ENCODE results near the gene NUMBL.

The NUMBL gene

GRCh38 chr19:40700083-40700482, 9.6 kb upstream of the NUMBL start:
- no peak for TF ChIP-seq CTCF (IDR thresholded peaks at IDR 0.05)
- no peaks in the 10 kb centered on the region for H3K9me3 ChIP-seq
- no peaks in the 10 kb centered on the region for H3K4me1 ChIP-seq (ENCODE audit: control insufficient read depth in 1 of 2, insufficient read depth in 1 of 2, low read depth in 1 of 2, low read length in 1 of 2)
- no peak overlapping the region for H3K27ac ChIP-seq
- no peak overlapping the region for H3K4me3 ChIP-seq (ENCODE audit: low read depth in 1 of 2, low read length in 1 of 2)
- peaks cover 83% of the 10 kb centered on the region for H3K36me3 ChIP-seq
- H3K27me3 ChIP-seq: no peaks in the 10 kb centered on the region

GRCh38 chr19:40697007-40697406, 6.6 kb upstream of the NUMBL start:
- no peaks in the 10 kb centered on the region for H3K27me3 ChIP-seq
- no peak overlapping the region for H3K4me3 ChIP-seq (ENCODE audit: low read depth in 1 of 2, low read length in 1 of 2)
- H3K27ac ChIP-seq: no peak overlapping the region
- TF ChIP-seq CTCF (IDR thresholded peaks at IDR 0.05): no peak
- H3K9me3 ChIP-seq: no peaks in the 10 kb centered on the region
- peaks cover 83% of the 10 kb centered on the region for H3K36me3 ChIP-seq
- H3K4me1 ChIP-seq (ENCODE audit: control insufficient read depth in 1 of 2, insufficient read depth in 1 of 2, low read depth in 1 of 2, low read length in 1 of 2): no peaks in the 10 kb centered on the region

- H3K27ac ChIP-seq: no peak overlapping the region
- no peak overlapping the region for H3K4me3 ChIP-seq (ENCODE audit: low read depth in 1 of 2, low read length in 1 of 2)
Measured at GRCh38 chr19:40695881-40696280, 5.4 kb upstream of the NUMBL start.

GRCh38 chr19:40693896-40694295, 3.4 kb upstream of the NUMBL start:
- no peak overlapping the region for H3K27ac ChIP-seq
- no peak for TF ChIP-seq CTCF (IDR thresholded peaks at IDR 0.05)
- H3K9me3 ChIP-seq: no peaks in the 10 kb centered on the region
- no peaks in the 10 kb centered on the region for H3K27me3 ChIP-seq
- H3K4me1 ChIP-seq (ENCODE audit: control insufficient read depth in 1 of 2, insufficient read depth in 1 of 2, low read depth in 1 of 2, low read length in 1 of 2): peaks cover 5 to 19% of the 10 kb centered on the region in 2 experiments
- H3K36me3 ChIP-seq: peaks cover 58% of the 10 kb centered on the region
- no peak overlapping the region for H3K4me3 ChIP-seq (ENCODE audit: low read depth in 1 of 2, low read length in 1 of 2)

More at GRCh38 chr19:40695881-40696280, 5.4 kb upstream of the NUMBL start:
- Histone ChIP-seq H3K4me1 (ENCODE audit: control insufficient read depth in 1 of 2, insufficient read depth in 1 of 2, low read depth in 1 of 2, low read length in 1 of 2) (peaks cover 5 to 6% of the 10 kb centered on the region in 2 experiments), H3K27me3 (no peaks in the 10 kb centered on the region), H3K9me3 (no peaks in the 10 kb centered on the region), H3K36me3 (peaks cover 76% of the 10 kb centered on the region)
- TF ChIP-seq CTCF (IDR thresholded peaks at IDR 0.05): no peak

- H3K36me3 ChIP-seq: peaks cover 58% of the 10 kb centered on the region
- H3K4me1 ChIP-seq (ENCODE audit: control insufficient read depth in 1 of 2, insufficient read depth in 1 of 2, low read depth in 1 of 2, low read length in 1 of 2): peaks cover 5 to 19% of the 10 kb centered on the region in 2 experiments
- no peak overlapping the region for H3K27ac ChIP-seq
- H3K4me3 ChIP-seq (ENCODE audit: low read depth in 1 of 2, low read length in 1 of 2): no peak overlapping the region
- no peaks in the 10 kb centered on the region for H3K27me3 ChIP-seq
- no peaks in the 10 kb centered on the region for H3K9me3 ChIP-seq
- TF ChIP-seq CTCF (IDR thresholded peaks at IDR 0.05): no peak
Measured at GRCh38 chr19:40693150-40693788, 2.8 kb upstream of the NUMBL start.
